GM03348 (cell line): ENCODE results near the gene LSM8.
A peak's percentile ranks its signal among the peaks of the same experiment; 100 is the strongest.
"Not testable (repeated sequence)": the region's sequence is repeated elsewhere in the genome, so short reads cannot be mapped to it uniquely, and the experiment has no call there.

Source experiments
- DNase-seq: peaks from one replicate; pipeline ENCODE4 v3.0.0; 2012; ENCODE audit warnings: low spot score

Gene LSM8

DNA sequence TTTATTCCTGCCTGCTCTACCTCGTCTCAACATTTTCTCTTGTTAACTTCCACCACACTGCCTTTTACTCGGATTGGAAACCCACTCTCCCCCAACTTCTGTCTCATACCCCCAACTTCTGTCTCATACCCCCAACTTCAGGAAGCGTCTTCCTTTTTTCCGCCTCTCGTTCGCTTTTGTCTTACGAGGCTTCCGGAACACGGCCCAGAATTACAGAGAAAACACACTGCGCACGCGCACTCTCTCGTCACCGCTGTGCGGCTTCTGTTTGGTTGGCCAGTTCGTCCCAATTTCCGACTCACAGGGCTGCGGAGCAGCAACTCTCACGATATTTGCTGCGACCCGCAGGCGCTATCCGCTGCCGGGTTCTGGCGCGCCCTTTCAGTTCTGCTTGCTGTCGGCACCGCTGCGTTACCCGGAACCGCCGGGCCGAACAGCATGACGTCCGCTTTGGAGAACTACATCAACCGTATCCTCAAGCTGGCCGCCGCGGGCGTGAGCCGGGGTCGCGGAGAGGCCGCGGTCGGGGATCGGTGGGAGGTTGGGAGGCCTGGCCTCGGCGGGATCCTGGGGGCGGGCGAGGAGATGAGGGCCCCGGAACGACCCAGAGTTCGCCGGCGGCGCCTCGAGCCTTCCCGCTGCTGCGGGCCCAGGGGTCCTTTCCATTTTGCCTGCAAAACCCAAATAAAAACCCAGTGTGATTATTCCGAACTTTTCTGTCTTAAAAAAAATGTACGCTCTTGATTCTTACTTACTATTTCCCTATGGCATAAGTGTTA is at the start of gene LSM8:
Gene LSM8, plus strand, starts transcription at position 379 of the 779 bp plus-strand sequence. Its CDS starts 60 bp downstream, at position 439.
- DNase-seq: peak; percentile 94

DNA sequence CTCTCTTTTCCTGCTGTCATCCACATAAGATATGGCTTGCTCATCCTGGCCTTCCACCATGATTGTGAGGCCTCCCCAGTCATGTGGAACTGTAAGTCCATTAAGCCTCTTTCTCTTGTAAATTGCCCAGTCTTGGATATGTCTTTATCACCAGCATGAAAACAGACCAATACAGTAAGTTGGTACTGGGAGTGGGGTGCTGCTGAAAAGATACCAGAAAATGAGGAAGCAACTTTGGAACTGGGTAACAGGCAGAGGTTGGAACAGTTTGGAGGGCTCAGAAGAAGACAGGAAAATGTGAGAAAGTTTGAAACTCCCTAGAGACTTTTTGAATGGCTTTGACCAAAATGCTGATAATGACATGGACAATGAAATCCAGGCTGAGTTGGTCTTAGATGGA is 49.5 kb upstream of the LSM8 start:
- DNase-seq: not testable (repeated sequence)

DNA sequence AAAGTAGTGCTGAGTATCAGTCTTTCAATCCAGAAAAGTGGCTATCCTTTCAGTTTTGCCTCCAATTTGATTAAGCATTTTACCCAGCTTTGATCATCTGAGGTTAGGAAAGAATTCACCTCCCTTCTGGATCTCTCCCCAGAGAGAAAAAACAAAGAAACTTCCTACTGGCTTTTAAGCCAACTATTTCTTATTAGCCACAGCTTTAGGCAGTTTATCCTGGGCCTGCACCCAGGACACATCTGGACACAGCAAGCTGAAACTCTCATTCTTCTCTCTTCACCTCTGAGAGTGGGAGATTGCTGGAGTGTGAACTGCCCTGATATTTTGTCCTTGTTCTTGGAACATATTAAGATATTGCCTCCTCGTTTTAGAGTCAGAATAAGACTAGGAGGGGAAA is 43.5 kb upstream of the LSM8 start:
- peak; percentile 35 for DNase-seq

DNA sequence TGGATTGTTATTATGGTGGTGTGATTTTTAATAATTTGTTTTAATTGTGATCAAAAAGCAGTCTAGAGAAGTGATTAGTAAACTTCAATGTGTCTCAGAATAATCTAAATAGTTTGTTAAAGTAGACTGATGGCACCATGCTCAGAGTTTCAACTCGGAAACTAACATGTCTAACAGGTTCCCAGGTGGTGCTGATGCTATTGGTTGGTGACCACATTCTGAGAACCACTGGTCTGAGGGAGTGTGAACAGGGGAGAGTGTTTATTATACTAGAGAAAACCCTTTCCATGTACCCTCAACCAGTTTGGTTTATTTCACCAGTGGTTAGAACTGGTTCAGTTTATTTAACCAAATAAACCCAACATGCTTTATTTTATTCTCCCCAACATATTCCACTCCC is 42.0 kb upstream of the LSM8 start:
- no peak for DNase-seq

DNA sequence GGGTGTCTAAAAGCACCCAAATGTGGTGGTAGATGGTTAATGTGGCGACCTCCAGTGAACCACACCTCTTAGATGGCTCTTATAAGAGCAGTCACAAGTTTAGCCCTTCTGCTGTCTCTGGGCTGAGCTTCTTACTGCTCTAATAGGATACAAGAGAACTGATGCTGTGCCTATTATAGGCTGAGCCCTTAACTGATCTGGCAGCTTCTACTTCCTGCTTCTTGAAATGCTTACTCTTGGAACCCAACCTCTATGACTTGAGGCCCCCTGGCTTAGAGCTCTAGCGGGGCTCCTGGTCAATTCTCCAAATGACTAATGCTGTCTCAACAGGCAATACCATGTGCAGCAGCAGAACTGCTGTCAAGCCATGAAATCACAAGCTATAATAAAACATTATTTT is 35.0 kb upstream of the LSM8 start:
- peak; percentile 14 for DNase-seq

DNA sequence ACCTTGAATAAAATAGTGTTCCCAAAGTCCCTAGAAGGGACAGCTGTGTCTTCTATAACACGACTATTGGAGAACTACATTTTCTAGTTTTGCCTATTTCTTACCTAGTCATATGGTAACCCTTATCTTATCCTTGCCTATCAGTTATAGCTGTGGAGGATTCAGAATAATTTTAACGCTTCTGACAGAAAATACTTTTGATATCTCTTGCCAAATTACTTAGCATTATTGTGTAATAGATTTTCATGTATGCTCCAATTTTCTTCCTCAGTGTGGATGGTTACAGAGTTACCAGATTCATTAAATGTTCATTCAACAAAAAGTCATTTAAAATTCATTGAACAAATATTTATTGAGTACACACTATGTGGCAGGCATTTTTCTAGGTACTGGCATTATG is 34.6 kb upstream of the LSM8 start:
- no peak for DNase-seq

DNA sequence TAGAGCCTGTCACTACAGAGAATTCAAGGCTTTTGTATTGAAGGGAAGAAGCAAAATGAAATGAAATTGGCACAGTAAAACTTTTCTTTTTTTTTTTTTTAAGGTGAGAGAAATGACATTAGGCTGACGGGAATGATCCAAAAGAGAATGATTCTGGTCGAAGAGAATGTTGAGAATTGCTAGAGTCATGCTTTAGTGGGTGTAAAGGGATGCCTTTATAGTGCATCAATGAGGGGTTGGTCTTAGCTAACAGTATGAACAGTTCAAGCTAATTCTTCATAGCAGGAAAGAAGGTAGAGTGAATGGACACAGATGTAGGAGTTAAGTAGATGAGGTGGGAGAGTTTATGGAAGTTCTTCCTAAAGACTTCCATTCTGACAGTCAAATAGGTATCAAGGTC is 32.3 kb upstream of the LSM8 start:
- DNase-seq: peak; percentile 20

DNA sequence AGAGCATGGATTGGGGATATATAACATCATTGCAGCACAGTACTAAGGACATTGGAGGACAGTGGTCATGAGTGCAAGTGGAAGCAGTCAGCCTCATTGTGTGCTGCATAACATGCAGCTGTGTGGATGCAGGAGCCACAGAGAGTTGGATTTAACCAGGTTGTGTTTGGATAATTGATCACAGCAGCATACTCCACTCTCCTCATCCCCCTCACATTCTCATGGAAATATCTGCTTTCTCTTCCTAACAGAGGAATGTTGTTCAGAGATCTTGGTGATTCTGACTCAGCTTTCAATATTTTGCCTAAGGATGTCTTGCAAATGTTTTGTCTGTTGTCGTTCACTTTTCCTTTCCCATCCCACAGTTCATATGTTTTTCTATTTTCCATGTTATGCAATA is 31.8 kb upstream of the LSM8 start:
- peak; percentile 15 for DNase-seq

DNA sequence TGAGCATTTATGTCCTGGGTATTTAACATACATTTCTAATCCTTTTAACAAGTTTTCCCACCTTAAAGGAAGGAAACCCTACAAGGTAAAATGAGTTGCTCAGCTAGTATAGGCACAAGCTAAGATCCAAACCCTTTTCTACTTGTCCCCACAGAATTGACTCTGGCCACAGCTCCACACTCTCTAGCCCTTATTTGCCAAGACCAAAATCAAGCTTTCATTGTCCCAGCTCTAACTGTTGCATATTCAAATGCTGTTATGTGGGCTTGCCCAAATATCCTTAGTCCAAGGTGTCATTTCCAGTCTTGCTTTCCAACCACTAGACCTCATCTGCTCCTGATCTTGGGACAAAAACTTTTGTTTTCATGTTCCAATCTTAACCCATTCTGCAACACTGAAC is 31.3 kb upstream of the LSM8 start:
- DNase-seq: no peak

DNA sequence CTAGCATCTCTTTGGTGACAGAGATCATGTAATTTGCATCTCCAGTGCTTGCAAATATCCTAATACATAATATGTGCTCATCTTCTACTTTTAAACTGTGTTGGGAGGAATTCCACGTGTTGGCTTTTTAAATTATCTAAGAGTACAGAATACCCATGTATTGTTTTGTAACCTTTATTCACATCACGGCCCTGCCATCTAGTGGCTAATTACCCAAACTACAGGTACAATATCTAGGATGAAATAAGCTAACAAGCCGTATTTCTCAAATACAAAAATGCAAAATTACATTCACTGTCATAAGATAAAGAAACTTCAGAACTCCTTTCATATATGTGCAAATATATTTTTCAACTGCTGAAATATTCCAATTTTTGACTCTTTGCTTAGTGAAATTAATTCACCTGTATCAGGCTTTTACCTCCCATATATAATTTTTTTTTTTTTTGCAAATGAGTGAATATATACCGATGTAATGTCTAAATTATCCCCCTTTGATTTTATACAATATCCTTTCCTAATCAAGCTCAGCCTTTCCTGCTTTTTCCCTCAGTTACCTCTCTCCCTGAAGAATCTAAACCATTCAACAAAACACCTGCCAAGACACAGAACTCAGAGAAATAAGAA is 30.3 kb upstream of the LSM8 start:
- DNase-seq: peak; percentile 19

DNA sequence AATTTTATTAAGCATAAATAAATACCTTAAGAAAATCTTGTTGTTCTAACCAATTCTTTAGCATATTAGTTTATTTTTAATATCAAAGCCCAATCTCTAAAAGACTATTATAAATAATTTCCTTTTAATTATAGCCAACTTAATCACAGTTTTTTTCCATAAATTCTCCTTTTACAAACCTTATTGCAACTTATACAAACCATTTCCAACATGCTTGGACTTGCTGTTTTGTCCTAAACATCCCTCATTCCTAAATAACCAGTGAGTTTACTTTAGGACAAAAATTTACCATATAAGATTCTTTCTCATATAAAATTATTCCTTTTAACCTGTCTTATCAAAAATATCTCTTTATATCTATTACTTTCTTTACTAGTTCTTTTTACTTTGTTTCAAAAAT is 25.2 kb upstream of the LSM8 start:
- DNase-seq: no peak

DNA sequence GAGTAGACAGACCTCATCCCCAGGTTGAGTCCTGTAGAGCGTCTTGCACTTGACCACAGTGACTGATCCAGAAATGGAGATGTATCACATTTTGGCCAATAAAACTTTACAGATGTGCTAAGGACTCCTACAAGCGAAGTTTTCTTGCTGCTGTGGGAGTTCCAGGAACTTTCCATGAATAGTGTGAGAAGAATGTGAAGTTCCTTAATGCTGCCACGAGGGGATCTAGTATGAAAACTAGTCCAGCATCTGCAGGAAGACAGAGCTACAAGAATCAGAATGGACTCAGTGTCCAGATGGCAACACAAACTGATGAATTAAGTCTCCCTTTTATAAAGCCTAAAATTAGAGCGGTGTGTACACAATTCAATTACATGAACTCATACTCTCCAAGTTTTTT is 14.8 kb upstream of the LSM8 start:
- peak; percentile 23 for DNase-seq

DNA sequence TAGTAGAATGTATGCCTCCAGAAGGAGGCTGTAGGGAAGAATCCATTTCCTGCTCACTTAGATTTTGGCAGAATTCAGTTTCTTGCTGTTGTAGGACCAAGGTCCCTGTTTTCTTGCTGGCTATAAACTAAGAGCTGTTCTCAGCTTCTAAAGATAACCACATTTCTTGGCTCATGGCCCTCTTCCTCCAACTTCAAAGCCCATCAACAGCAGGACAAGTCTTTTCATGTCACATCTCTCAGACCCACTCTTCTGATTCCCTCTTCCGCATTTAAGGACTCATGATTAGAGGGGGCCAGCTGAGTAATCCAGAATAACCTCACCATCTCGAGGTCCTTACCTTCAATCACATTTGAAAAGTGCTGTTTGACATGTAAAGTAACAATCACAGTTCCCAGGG is 8.2 kb upstream of the LSM8 start:
- no peak for DNase-seq

DNA sequence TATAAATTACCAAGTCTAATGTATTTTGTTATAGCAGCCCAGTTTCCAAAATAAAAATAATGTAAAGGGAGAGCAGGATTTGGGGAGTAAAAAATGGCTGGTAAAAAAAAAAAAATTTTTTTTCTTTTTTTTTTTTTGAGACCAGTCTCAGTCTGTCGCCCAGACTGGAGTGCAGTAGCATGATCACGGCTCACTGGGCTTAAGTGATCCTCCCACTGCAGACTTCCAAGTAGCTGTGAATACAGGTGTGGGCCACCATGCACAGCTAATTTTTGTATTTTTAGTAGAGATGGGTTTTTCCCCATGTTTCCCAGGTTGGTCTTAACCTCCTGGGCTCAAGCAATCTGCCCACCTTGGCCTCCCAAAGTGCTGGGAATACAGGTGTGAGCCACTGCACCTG is 4.8 kb upstream of the LSM8 start:
- DNase-seq: no peak

DNA sequence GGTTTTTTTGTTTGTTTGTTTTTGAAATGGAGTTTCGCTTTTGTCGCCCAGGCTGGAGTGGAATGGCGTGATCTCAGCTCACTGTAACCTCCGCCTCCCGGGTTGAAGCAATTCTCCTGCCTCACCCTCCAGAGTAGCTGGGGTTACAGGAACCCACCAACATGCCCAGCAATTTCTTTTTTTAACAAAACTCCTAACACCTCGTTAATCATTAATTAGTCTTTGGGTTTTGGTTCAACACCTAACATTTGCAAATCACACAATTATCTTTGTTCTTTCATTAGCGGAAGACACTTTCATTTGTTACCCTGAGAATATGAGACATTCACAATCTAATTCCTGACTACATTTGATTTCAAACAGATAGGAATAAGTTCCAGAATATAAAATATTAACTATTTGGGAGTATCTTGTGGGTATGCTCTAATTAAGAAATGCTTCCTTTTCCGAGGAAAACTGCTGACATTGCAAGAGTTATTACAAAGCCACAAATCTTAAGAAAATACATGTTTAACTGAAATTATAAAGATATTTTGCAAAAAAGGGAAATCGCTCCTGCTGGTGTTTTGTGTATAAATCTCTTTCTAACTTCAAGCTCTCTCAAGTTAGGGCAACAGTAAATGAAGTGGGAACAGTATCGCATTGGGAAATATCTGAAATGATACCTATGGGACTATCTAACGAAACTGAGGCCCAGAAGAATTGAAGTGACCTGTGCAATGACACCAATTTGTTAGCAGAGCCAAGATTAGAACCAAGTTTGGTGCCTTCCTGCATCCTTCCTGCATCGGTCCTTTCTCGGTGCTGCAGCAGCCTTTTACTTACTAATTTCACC is 1.2 kb upstream of the LSM8 start:
- peak; percentile 4 for DNase-seq

DNA sequence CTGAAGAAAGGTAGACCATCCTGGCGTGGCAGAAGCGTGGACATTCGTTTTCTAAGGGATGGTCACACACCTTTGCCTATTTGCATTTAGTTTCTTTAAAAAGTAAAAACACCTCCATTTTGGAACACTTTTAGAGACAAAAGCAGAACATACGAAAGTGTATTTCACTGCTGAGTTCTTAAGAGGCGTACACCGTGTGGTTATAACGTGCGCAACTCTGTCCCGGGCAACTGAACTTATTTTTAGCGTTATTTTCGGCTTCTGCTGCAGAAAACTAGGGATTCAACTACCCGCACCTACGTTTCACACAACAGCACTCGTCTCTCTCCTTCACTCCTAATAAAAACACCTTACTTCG is 557 bp upstream of the LSM8 start:
- DNase-seq: no peak

DNA sequence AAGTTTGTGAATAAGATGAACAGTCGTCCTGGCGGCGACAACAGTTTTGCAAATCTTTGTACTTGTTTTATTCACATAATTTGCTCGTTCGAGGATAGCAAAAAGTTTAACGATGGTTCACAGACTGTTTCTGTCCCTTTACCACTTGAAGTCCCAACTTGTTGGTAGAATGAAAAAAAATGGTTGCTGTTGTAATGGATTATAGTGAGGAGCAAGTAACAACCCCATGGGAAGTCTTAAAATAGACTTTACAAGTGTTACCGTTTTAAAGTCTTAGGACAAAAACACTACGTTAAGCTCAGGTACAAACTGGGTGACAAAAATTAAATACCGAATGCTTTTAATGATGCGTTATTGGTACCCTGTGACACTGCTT is 589 bp downstream of the LSM8 start:
- no peak for DNase-seq

DNA sequence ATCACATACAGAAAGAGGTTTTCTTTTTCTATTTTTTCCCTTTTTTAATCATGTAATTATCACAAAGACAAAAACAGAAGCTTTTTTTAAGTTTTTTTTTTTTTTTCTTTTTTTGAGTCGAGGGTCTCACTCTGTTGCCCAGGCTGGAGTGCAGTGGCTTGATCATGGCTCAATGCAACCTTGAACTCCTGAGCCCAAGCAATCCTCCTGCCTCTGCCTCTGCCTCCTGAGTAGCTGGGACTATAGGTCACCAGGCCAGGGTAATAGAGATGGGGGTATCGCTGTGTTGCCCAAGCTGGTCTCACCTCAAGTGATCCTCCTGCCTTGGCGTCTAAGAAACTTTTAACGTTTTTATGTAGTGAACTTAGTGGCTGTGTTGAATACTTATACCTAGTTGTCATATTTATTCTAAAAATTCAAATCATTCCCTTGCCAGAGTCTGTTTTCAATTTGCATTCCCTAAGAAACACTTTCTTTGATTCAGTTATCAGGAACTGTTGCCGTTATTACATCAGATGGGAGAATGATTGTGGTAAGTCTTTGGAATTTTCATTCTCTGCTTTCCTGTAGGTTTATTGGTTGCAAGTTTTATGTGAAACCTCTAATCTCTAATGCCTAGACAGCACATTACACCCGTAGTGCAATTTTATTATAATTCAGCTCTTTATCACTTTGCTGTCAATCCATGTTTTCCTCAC is 1.3 kb downstream of the LSM8 start:
- DNase-seq: peak; percentile 30

DNA sequence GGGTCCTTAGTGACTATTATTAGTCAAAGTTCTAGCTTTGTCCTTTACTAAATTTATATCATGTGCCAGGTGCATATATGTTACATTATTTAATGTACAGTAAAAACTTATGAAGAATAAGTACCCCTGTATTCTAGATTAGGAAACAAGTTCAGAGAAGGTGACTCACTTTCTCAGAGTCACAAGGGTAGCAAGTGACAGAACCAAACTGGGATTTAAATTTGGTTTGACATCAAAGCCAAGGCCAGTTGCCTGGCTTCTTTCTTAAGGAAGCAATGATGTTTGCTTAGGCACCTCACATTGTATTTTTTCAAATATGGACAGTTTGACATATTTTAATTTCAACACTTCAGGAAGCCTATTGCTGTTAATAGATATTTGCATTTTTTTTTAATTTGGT is 2.5 kb downstream of the LSM8 start:
- no peak for DNase-seq

DNA sequence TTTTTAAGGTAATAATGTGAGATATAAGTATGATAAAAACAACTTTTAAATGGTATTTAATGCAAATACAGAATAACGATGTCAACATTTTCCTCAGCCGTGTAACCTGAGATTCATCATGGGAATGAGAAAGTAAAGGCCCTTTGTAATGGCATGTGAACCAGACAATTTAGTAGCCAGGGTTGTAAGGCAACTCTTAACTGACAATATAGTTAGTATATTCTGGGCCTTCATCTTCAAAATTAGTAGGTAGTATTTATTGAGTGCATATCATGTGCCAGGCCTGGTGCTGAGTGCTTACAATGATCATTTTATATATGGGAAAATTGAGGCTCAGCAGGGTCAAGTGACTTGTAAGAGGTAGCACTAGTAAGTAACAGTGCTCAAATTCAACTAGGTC is 10.6 kb downstream of the LSM8 start:
- DNase-seq: no peak

DNA sequence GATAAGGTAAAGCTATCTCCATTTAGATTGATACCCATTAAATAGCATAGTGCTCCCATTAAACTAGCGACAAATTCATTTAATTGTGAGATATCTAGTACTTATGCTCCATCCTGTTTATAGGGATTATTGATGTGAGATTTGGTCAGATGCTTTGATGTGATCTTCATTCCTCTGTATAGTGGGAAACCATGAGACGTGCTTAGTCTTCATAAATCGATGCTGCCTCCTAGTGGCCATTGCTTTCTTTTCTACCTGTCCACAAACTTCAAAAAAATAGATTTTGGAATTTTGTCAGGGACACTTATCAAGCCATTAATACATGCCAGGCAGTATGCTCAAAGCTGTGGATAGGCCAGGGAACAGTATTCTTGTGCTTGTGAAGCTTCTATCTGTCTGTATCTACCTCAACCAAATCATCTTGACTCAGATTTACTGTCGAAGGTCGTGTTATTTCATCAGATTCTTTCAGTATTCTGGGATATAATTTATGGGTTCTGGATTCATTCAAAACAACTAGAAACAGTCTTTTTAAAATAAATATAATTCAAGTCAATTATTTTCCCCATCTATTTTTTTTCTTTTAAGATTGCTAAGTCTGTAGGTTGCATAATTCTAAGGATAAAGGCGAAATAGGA is 12.0 kb downstream of the LSM8 start:
- peak; percentile 44 for DNase-seq

DNA sequence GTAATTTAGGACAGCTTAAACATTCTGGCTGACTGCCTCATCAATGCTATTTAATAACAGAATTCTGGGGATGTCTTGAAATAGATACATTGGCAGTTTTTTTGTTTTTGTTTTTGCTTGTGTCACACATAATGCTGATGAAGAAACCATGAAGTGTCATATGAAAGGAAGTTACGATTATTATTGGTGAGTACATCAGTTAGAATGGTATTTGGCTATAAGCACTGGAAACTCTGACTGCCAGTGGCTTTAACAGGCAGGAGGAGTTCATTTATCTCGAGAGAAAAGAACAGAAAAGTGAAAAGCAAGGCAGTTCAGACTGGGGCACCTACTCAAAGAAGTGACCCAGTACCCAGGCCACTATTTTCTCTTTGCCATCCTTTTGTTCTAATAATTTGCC is 18.1 kb downstream of the LSM8 start:
- DNase-seq: no peak
